8988T (cell line): Measurements from ENCODE around the gene UNC13C.

Experiments used
- DNase-seq: peaks from one replicate; pipeline ENCODE4 v3.0.0; 2011

UNC13C gene

GRCh38 chr15:54026891-54027290 is 48.6 kb downstream of the UNC13C start:
- no peak for DNase-seq

DNA sequence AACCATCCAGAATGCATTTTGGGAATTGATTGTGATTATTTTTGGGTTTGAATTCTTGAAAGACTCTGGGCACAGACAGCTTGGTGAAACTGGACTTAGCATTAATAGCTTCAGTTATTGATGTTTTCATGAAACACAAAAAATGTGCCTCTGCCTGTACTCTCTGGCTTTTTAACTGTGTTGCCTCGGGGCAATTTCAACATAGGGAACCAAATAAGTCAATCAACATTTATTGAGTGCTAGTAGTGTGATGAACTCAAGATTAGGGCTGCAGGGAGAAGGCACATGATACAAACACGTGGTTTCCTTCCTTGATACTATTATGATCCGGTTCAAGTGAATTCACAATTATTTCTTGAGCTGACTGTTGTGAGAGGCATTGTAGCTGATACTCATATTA is 50.8 kb downstream of the UNC13C start:
- no peak for DNase-seq

- DNase-seq: no peak
Observed at GRCh38 chr15:54032066-54032465, 53.8 kb downstream of the UNC13C start.

DNA sequence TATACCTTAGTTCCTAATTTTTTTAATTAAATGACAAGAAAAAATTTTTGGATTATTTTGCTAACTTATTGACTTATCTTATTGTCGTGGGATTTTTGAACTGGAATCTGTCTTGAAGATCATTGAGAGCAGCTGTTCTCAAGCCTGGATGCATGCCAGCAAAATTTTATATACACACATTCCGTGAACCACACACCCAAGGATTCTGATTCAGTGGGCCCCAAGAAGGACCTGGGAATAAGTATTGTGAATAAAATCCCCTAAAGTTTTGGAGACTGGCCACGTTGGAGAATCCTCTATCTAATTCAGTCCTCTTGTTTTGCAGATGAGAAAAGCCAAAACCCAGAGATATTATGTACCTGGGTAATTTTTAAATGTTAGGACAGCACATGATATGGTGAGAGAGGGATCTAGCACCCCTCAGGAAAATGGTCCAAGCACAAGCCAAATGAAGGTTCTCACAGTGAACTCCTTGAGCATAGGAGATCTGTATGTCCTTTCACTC is 55.2 kb downstream of the UNC13C start:
- DNase-seq: no peak

GRCh38 chr15:54033869-54034458 is 55.7 kb downstream of the UNC13C start:
- no peak for DNase-seq

- DNase-seq: no peak
Observed at GRCh38 chr15:54035616-54036015, 57.4 kb downstream of the UNC13C start.

DNA sequence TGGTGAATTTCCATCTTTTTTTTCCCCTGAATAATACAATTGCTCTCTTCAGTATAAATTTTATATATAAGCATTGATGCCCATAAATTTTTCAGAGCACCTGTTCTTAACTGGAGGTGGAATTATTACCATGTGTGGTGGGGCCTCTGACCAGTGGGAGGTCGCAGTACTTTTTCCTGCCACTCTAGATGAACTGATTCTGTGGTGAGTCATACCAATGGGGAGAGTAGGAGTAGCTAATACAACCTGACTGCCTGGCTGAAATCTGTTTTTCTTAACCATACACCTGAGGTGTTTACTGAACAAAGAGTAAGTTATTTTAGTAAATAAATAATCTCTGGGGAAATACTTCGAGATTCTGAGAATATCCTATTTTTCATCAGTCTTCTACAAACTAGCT is 67.2 kb downstream of the UNC13C start:
- no peak for DNase-seq

DNA sequence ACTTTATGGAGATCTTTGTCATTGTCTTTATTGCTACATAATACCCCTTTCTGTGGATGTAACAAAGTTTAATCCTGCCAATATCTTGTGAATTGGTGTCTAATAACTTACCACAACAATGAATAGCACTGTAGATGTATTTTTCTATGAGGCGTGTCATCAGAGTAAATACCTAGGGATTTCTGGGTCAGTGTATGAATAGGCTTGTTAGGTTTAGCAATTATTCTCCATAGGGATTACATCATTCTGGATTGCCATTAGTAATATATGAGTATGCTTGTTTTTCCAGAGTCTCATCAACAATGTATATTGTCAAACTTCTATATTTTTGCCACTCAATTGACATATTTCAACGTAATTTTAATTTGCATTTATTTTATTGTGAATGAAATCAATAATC is 67.9 kb downstream of the UNC13C start:
- DNase-seq: no peak

DNA sequence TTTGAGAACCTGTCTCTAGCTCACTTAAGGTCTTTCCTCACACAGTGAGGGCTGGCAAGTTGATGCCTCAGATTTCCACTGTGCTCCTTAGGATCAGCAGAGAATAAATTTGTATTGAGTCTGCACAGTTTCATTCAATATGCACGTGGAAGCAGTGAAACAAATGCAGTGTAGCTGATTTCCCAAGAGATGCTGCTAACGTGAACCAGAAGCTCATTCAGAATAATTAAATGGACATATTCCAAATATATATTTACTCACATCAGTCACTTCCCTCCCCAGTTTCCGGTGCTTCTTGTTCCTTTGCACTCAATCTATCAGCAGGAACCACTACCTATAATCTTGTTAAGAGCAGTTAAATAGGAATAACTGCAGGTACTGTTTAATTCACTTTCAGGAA is 86.1 kb downstream of the UNC13C start:
- no peak for DNase-seq

- DNase-seq: no peak
Observed at GRCh38 chr15:54066403-54066802, 88.2 kb downstream of the UNC13C start.

- DNase-seq: no peak
Observed at GRCh38 chr15:54082836-54083492, 104.7 kb downstream of the UNC13C start.

GRCh38 chr15:54083501-54083900 is 105.3 kb downstream of the UNC13C start:
- no peak for DNase-seq

GRCh38 chr15:54083991-54084390 is 105.8 kb downstream of the UNC13C start:
- DNase-seq: no peak

DNA sequence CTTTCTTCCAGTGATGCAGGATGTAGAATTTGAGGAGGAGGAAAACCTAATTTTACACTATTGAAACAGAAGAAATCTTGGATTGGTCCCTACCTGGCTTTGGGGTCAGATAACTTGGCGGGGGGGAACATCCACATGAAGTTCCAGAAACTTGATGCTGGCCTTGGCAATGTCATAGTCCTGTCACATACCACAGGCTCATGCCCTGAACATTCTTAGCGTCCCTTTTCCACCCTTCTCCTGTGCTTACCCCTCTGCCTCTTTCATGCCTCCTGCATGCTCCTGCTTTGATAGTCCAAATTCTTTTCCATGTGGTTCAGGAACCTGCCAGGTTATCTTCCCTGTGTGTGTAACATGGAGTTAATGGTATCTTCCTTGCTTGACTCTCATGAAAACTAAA is 110.6 kb downstream of the UNC13C start:
- no peak for DNase-seq

DNA sequence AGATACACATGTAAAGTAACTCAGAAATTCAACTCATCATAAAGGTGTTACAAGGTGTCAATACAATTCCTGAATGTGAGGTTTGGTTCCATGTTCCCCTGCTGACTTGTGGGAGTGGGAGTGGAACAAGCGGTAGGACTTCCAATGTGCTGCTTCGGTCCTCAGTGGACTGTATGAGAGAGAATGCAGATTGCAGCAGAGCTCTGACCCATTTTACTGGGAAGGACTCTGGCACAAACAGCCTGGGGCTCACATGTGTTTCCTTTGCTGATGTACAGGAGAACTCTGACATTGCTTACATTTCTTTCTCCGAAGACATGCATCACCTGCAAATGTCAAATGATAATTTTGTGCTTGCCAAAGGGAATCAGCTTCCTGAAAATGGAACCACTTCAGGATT is 111.5 kb downstream of the UNC13C start:
- DNase-seq: no peak

GRCh38 chr15:54091651-54092050 is 113.4 kb downstream of the UNC13C start:
- no peak for DNase-seq

- DNase-seq: no peak
Observed at GRCh38 chr15:54094661-54095060, 116.4 kb downstream of the UNC13C start.

DNA sequence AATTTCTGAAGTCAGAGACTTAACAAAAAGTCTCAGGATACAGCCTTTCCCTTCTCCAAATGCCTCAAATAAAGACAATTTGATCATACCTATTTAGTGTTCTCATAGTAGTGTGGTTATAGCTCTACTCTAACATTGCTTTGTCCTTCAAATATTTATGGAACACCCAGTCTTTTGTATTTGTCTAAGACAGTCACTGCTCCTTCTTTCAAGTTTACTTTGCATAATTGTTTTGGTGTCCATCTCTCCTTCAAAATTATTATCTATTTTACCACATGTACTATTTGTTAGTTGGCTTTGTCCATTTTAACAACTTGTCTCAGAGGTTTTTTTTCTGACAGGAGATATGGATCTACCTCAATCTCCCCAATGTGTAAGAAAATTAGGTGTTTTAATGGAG is 118.8 kb downstream of the UNC13C start:
- DNase-seq: no peak

GRCh38 chr15:54099010-54099409 is 120.8 kb downstream of the UNC13C start:
- DNase-seq: no peak

DNA sequence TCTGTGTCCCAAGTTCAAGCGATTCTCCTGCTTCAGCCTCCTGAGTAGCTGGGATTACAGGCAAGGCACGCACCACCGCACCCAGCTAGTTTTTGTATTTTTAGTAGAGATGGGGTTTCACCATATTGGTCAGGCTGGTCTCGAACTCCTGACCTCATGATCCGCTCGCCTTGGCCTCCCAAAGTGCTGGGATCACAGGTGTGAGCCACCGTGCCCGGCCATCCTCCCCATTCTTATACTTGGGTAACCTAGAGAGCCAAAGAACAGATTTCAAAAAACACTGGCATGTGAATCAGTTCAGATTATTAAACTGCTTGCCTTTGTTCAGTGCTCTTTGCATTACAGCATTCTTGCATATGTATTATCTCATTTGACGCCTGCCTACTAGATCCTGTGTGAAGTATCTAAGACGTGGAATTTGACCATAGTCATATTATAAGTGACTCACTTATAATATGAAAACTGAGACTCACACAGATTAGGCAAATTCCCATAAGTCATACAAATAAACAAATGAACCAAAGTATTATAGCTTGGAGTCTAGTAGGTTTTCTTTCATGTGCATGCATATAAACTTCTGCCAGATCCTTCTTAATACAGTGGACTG is 123.5 kb downstream of the UNC13C start:
- no peak for DNase-seq

DNA sequence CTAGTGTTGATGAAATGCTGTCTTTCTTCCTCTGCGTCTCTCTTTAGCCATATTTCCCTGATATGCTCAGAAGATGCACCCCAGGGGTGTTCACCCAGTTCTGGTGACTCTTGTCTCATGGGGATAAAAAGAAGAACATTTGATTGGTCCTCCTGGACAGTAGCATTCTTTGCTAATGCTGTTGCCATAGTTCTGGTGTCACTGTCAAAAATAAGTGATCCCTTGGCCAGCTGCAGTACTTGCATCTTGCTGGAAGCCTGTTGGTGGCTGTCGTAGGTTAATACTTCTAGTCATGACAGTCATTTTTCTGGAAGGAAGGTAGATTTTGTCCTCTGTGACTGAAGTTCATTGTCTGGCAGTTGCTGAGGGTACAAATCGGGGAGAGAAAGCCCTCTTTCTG is 124.5 kb downstream of the UNC13C start:
- no peak for DNase-seq

GRCh38 chr15:54109014-54109413 is 130.8 kb downstream of the UNC13C start:
- no peak for DNase-seq

DNA sequence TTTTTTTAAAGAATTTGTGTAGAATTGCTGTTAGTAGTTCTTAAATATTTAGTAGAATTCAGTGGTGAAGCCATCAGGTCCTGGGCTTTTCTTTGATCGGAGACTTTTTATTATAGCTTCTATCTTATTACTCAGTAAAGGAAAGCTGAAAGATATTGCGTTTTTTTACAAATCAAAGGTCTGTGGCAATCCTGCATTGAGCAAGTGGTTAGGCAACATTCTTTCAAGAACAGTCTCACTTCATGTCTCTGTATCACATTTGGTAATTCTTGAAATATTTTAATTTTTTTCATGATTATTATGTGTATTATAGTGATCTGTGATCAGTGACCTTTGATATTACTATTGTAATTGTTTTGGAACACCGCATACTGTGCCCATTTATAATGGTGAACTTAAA is 140.8 kb downstream of the UNC13C start:
- DNase-seq: no peak

GRCh38 chr15:54120949-54121463 is 142.8 kb downstream of the UNC13C start:
- DNase-seq: no peak
